ENCODE results near the gene POLR3H.

GRCh38 chr22:41500303-41500702, 44.0 kb downstream of the POLR3H start:
- no peak for TF ChIP-seq CTCF (IDR thresholded peaks at IDR 0.05; ENCODE audit: low read depth, low read length, poor library complexity, severe bottlenecking)
- no peak for TF ChIP-seq EZH2phosphoT487 (IDR thresholded peaks at IDR 0.05; ENCODE audit: borderline replicate concordance, low read length)
